DOHH2 (cell line): ENCODE data around the gene EYA4.

ENCODE experiments used
- H3F3A ChIP-seq: fragments of 200-600 bp; sonication (generic), shearing (Covaris generic); 2 replicates; pipeline ENCODE4 v1.6.0; 2016; ENCODE audit warnings: antibody characterized with exemption, mild to moderate bottlenecking; ENCODE audit not compliant: control insufficient read depth, insufficient read depth
- H3K27ac ChIP-seq: fragments of 200-600 bp; sonication (generic); 2 replicates; pipeline ENCODE4 v1.5.1; 2014; ENCODE audit warnings: low read depth, mild to moderate bottlenecking, low read length, moderate library complexity
- H3K27me3 ChIP-seq: fragments of 200-600 bp; sonication (generic); 2 replicates; pipeline ENCODE4 v1.6.1; 2014; ENCODE audit warnings: mild to moderate bottlenecking, low read length, mixed read lengths; ENCODE audit not compliant: control insufficient read depth
- H3K36me3 ChIP-seq: fragments of 200-600 bp; sonication (generic); 2 replicates; pipeline ENCODE4 v1.6.1; 2014; ENCODE audit warnings: mild to moderate bottlenecking, low read length, moderate library complexity, mixed read lengths; ENCODE audit not compliant: control insufficient read depth
- H3K4me1 ChIP-seq: fragments of 200-600 bp; sonication (generic); 2 replicates; pipeline ENCODE4 v1.6.1; 2014; ENCODE audit warnings: mild to moderate bottlenecking, low read length, mixed read lengths; ENCODE audit not compliant: control insufficient read depth
- H3K4me2 ChIP-seq: fragments of 200-600 bp; sonication (generic); 2 replicates; pipeline ENCODE4 v1.6.0; 2014; ENCODE audit warnings: mild to moderate bottlenecking, low read length, moderate library complexity
- H3K4me3 ChIP-seq: fragments of 200-600 bp; sonication (generic); 2 replicates; pipeline ENCODE4 v1.5.1; 2014; ENCODE audit warnings: mild to moderate bottlenecking, low read length, mixed read lengths
- H3K79me2 ChIP-seq: fragments of 200-600 bp; sonication (generic); 2 replicates; pipeline ENCODE4 v1.6.1; 2014; ENCODE audit warnings: mild to moderate bottlenecking, low read length, mixed read lengths; ENCODE audit not compliant: control insufficient read depth
- H3K9me2 ChIP-seq: fragments of 200-600 bp; sonication (generic); replicated peaks from 2 replicates; pipeline ENCODE4 v1.6.1; 2014; ENCODE audit warnings: mild to moderate bottlenecking, low read length, mixed read lengths; ENCODE audit not compliant: control insufficient read depth
- H3K9me3 ChIP-seq: fragments of 200-600 bp; sonication (generic); 2 replicates; pipeline ENCODE4 v1.6.1; 2014; ENCODE audit warnings: antibody characterized with exemption, low read length, mixed read lengths; ENCODE audit not compliant: control insufficient read depth, insufficient read depth
- H4K20me1 ChIP-seq: fragments of 200-600 bp; sonication (generic); 2 replicates; pipeline ENCODE4 v1.6.0; 2014; ENCODE audit warnings: low read depth, mild to moderate bottlenecking, antibody characterized with exemption, low read length, moderate library complexity; ENCODE audit not compliant: control insufficient read depth, insufficient read depth
- CTCF ChIP-seq: fragments of 200-600 bp; sonication (generic); IDR thresholded peaks from one replicate; pipeline ENCODE4 v1.5.1; 2014; ENCODE audit warnings: antibody characterized with exemption, mild to moderate bottlenecking, low read depth, low read length; ENCODE audit not compliant: poor library complexity, severe bottlenecking
- EZH2phosphoT487 ChIP-seq: fragments of 200-600 bp; sonication (generic); IDR thresholded peaks from 2 replicates; pipeline ENCODE4 v1.6.1; 2017; ENCODE audit warnings: borderline replicate concordance, mild to moderate bottlenecking, antibody characterized with exemption, low read length, moderate library complexity, mixed read lengths

EYA4 gene

GRCh38 chr6:133532908-133533307 lies 291.8 kb downstream of the EYA4 start:
- H4K20me1 ChIP-seq = no peaks in the 10 kb centered on the region
- TF ChIP-seq CTCF (no peak), EZH2phosphoT487 (no peak)
- H3K27ac ChIP-seq = no peak overlapping the region
- no peaks in the 10 kb centered on the region; the same call in 1 of the 2 replicates for H3K27me3 ChIP-seq
- H3K9me2 ChIP-seq = no peaks in the 10 kb centered on the region
- no peaks in the 10 kb centered on the region for H3K4me1 ChIP-seq
- no peaks in the 10 kb centered on the region for H3K36me3 ChIP-seq
- H3K79me2 ChIP-seq = no peaks in the 10 kb centered on the region
- no peak overlapping the region for H3K4me3 ChIP-seq
- H3K4me2 ChIP-seq = no peak overlapping the region
- H3F3A ChIP-seq = no peaks in the 10 kb centered on the region
- no peaks in the 10 kb centered on the region for H3K9me3 ChIP-seq

- H3K36me3 ChIP-seq = no peaks in the 10 kb centered on the region
- TF ChIP-seq EZH2phosphoT487 (no peak), CTCF (no peak)
- H3K4me2 ChIP-seq = no peak overlapping the region
- H3K27ac ChIP-seq = no peak overlapping the region
- no peaks in the 10 kb centered on the region for H4K20me1 ChIP-seq
- no peaks in the 10 kb centered on the region for H3K27me3 ChIP-seq
- H3K9me3 ChIP-seq = no peaks in the 10 kb centered on the region
- H3F3A ChIP-seq = no peaks in the 10 kb centered on the region
- no peak overlapping the region for H3K4me3 ChIP-seq
- H3K79me2 ChIP-seq = no peaks in the 10 kb centered on the region
- H3K4me1 ChIP-seq = no peaks in the 10 kb centered on the region
- no peaks in the 10 kb centered on the region for H3K9me2 ChIP-seq
Measured at GRCh38 chr6:133539502-133540259, 298.5 kb downstream of the EYA4 start.

- no peak overlapping the region for H3K4me2 ChIP-seq
- no peaks in the 10 kb centered on the region for H3K79me2 ChIP-seq
Measured at GRCh38 chr6:133540361-133540760, 299.2 kb downstream of the EYA4 start.

More at GRCh38 chr6:133540361-133540760, 299.2 kb downstream of the EYA4 start:
- H3K4me1 ChIP-seq = no peaks in the 10 kb centered on the region
- H3K27ac ChIP-seq = no peak overlapping the region
- H4K20me1 ChIP-seq = no peaks in the 10 kb centered on the region
- H3K9me3 ChIP-seq = no peaks in the 10 kb centered on the region
- H3K36me3 ChIP-seq = no peaks in the 10 kb centered on the region
- H3K9me2 ChIP-seq = no peaks in the 10 kb centered on the region
- TF ChIP-seq EZH2phosphoT487 (no peak), CTCF (no peak)
- no peak overlapping the region for H3K4me3 ChIP-seq
- no peaks in the 10 kb centered on the region for H3F3A ChIP-seq
- no peaks in the 10 kb centered on the region for H3K27me3 ChIP-seq
